Panc1 (cell line): ENCODE data around the gene EMP2. TPM values are rescaled to one million over a fixed set of nuclear protein-coding genes. Genes with fewer than 3 reads are reported as not detected.

ENCODE experiments used
- ATAC-seq: fragments of 200-7000 bp; cut with Tn5 transposase; 2 replicates; pipeline ENCODE4 v1.9.1; 2020; ENCODE audit warnings: mild to moderate bottlenecking, moderate library complexity
- Bru-seq: library from RNA; stranded (reverse); fragments of 400-500 nt; gene quantifications from one replicate; lab custom pipeline; 2021; lab: Mats Ljungman, UMichigan
- BruChase-seq, 2 experiments: library from RNA; stranded (reverse); fragments of 400-500 nt; gene quantifications; one replicate each; lab custom pipeline; 2021; lab: Mats Ljungman, UMichigan
- BruUV-seq: library from RNA; stranded (reverse); fragments of 400-500 nt; replicated peaks from 2 replicates; lab custom pipeline; 2021; lab: Mats Ljungman, UMichigan
- CTCF ChIA-PET: fragments of 300-600 bp; sonication (Branson Sonifier 250); formaldehyde crosslinking; loops from one replicate; lab custom pipeline; 2022; ENCODE audit warnings: antibody characterized with exemption; lab: Charles Lee
- POLR2A ChIA-PET: fragments of 300-600 bp; sonication (Branson Sonifier 250); formaldehyde crosslinking; loops from one replicate; lab custom pipeline; 2022; ENCODE audit warnings: antibody characterized with exemption; lab: Charles Lee
- DNase-seq: peaks from one replicate; pipeline ENCODE4 v3.0.0-alpha.2; 2010; ENCODE audit warnings: low read depth, low spot score
- H3K27ac ChIP-seq: 2 replicates; pipeline ENCODE4 v1.5.1; 2011; ENCODE audit warnings: mild to moderate bottlenecking, low read length, inconsistent platforms
- H3K27me3 ChIP-seq: fragments of 200-500 bp; sonication (Bioruptor generic); 2 replicates; pipeline ENCODE4 v1.6.0; 2014; ENCODE audit warnings: low read length, inconsistent platforms; ENCODE audit not compliant: control insufficient read depth, insufficient read depth
- H3K36me3 ChIP-seq: fragments of 200-500 bp; sonication (Bioruptor generic); 2 replicates; pipeline ENCODE4 v1.5.1; 2014; ENCODE audit warnings: inconsistent platforms, mild to moderate bottlenecking, low read length, moderate library complexity; ENCODE audit not compliant: control insufficient read depth, insufficient read depth
- H3K4me1 ChIP-seq: 2 replicates; pipeline ENCODE4 v1.5.1; 2011; ENCODE audit warnings: inconsistent platforms, mild to moderate bottlenecking, low read length, moderate library complexity; ENCODE audit not compliant: control insufficient read depth, insufficient read depth
- H3K4me3 ChIP-seq, 2 experiments: 2 replicates each; pipeline ENCODE4 v1.5.1; 2011 to 2012; ENCODE audit warnings: low read depth in 2 of 2, low read length in 2 of 2, mild to moderate bottlenecking in 2 of 2, inconsistent platforms in 1 of 2, moderate library complexity in 1 of 2
- H3K9me3 ChIP-seq: fragments of 200-500 bp; sonication (Bioruptor generic); 2 replicates; pipeline ENCODE4 v1.5.1; 2014; ENCODE audit warnings: low read depth, mild to moderate bottlenecking, inconsistent platforms, low read length, moderate library complexity; ENCODE audit not compliant: control insufficient read depth, insufficient read depth
- CTCF ChIP-seq: fragments of 450-650 bp; IDR thresholded peaks from 2 replicates; pipeline ENCODE4 v1.5.1; 2017; ENCODE audit warnings: mild to moderate bottlenecking
- POLR2AphosphoS5 ChIP-seq: IDR thresholded peaks from 2 replicates; pipeline ENCODE4 v1.6.1; 2012; ENCODE audit warnings: mild to moderate bottlenecking, low read depth, low read length, moderate library complexity
- REST ChIP-seq, 2 experiments: IDR thresholded peaks; 2 replicates each; pipeline ENCODE4 v1.6.1; 2011 to 2012; ENCODE audit warnings: low read depth in 2 of 2, control low read depth in 1 of 2, low read length in 1 of 2, mild to moderate bottlenecking in 1 of 2, moderate library complexity in 1 of 2; ENCODE audit not compliant: insufficient read depth in 1 of 2
- SIN3A ChIP-seq: IDR thresholded peaks from 2 replicates; pipeline ENCODE4 v1.6.1; 2012; ENCODE audit warnings: low read depth, mild to moderate bottlenecking, low read length, moderate library complexity, borderline replicate concordance; ENCODE audit not compliant: insufficient read depth
- TCF7L2 ChIP-seq: IDR thresholded peaks from 2 replicates; pipeline ENCODE4 v1.6.1; 2011; ENCODE audit warnings: mild to moderate bottlenecking, low read depth, low read length, inconsistent platforms
- in situ Hi-C: cut with HindIII; loops from 2 replicates; pipeline ENCODE4 v1.10.0; 2016; ENCODE audit warnings: low sequenced_read_pairs, low pct_unique_long_range_greater_than_20kb
- intact Hi-C: fragments of 100-400 bp; cut with micrococcal nuclease; formaldehyde crosslinking; loops from one replicate; pipeline ENCODE4 v1.10.0; 2022; ENCODE audit not compliant: unreplicated experiment
- long read RNA-seq: library from polyadenylated mRNA; unstranded; transcript quantifications from one replicate; pipeline ENCODE4 v2.0.0, GENCODE V29; 2021; ENCODE audit not compliant: unreplicated experiment
- polyA plus RNA-seq: library from polyadenylated mRNA; unstranded; fragments of >200 nt; gene quantifications from one replicate; pipeline ENCODE4 v1.2.1, GENCODE V29; 2012; ENCODE audit warnings: missing spikeins; ENCODE audit not compliant: insufficient read length
- total RNA-seq: library from RNA; stranded (reverse); gene quantifications from one replicate; pipeline ENCODE4 v1.2.1, GENCODE V29; 2021; ENCODE audit not compliant: unreplicated experiment

Gene EMP2
- 13.8 TPM for total RNA-seq
- 8.2 TPM for polyA plus RNA-seq
- percentile 48 among the genes with signal in this experiment for Bru-seq, nascent RNA
- BruChase-seq, experiment 1, labeled RNA remaining after a 2-hour chase, result percentile 48 among the genes with signal in this experiment
- percentile 63 among the genes with signal in this experiment for BruChase-seq, experiment 2, labeled RNA remaining after a 6-hour chase
- long read RNA-seq, full-length matches to known transcripts, result 11 of 20 reads
- long read RNA-seq, partial matches to known transcripts, result 0 of 20 reads
- long read RNA-seq, other reads (novel, unspliced or antisense), result 9 of 20 reads

GRCh38 chr16:10579965-10580882 is at the start of gene EMP2:
EMP2 (minus strand) TSS chr16:10580598; CDS start chr16:10547617, 32,981 bp downstream.
- BruUV-seq, result no TSS peak
- intact Hi-C loops, result loop anchor here (10.0 kb wide), 1 partner anchor 55 kb away; no protein-coding TSS in a partner anchor
- CTCF ChIA-PET, result interaction anchor here (0.5 to 0.6 kb wide), 2 partner anchors 18 to 25 kb away, joined by 3 read pairs; no protein-coding TSS in a partner anchor
- in situ Hi-C loops, result no loop called here
- TF ChIP-seq CTCF (peak; percentile 87), SIN3A (0 out of 2 replicates have a peak, but pooled peaks have one; percentile 25), REST (IDR thresholded peaks at IDR 0.05; ENCODE audit: insufficient read depth in 1 of 2, low read depth in 2 of 2, low read length in 1 of 2) (no peak)
- no peak for DNase-seq
- ATAC-seq, result peak; percentile 93
- H3K27ac ChIP-seq, result peak within 1 kb of the TSS; percentile 52; the same call in 1 of the 2 replicates
- H3K4me3 ChIP-seq, result peak within 1 kb of the TSS; percentile 60 to 68
- POLR2A ChIA-PET, result interaction anchor here (0.6 kb wide), 2 partner anchors 13 to 622 kb away, joined by 4 read pairs; no protein-coding TSS in a partner anchor
- no peaks in the 10 kb centered on the region for H3K9me3 ChIP-seq
- H3K27me3 ChIP-seq, result peaks cover 8% of the 10 kb centered on the region
- peaks cover 7% of the 10 kb centered on the region; the same call in 1 of the 2 replicates for H3K4me1 ChIP-seq
- no peaks in the 10 kb centered on the region for H3K36me3 ChIP-seq

- intact Hi-C loops (no loop called here), in situ Hi-C loops (no loop called here)
- DNase-seq (no peak), ATAC-seq (no peak)
- H3K27ac ChIP-seq, result no peak overlapping the region
- CTCF ChIA-PET, result no interaction called here
- 0 out of 2 replicates have a peak, but pooled peaks cover 2% of the 10 kb centered on the region for H3K27me3 ChIP-seq
- H3K4me1 ChIP-seq, result no peaks in the 10 kb centered on the region
- TF ChIP-seq REST (IDR thresholded peaks at IDR 0.05; ENCODE audit: insufficient read depth in 1 of 2, low read depth in 2 of 2, low read length in 1 of 2), result no peak
- TF ChIP-seq TCF7L2, result no peak
- no peak for TF ChIP-seq CTCF
- TF ChIP-seq POLR2AphosphoS5, result no peak
- no peak for TF ChIP-seq SIN3A
- H3K36me3 ChIP-seq, result no peaks in the 10 kb centered on the region
- POLR2A ChIA-PET, result no interaction called here
- no peaks in the 10 kb centered on the region for H3K9me3 ChIP-seq
- BruUV-seq, result no TSS peak
- H3K4me3 ChIP-seq, result no peak overlapping the region
Observed at GRCh38 chr16:10629592-10629963, 49.2 kb upstream of the EMP2 start.
